Measurements from ENCODE around the gene CDCP2.
A peak's percentile ranks its signal among the peaks of the same experiment; 100 is the strongest.
"Not testable (repeated sequence)": the region's sequence is repeated elsewhere in the genome, so short reads cannot be mapped to it uniquely, and the experiment has no call there.

CDCP2 gene

GRCh38 chr1:54115520-54115919 lies 37.3 kb downstream of the CDCP2 start:
- no peak for DNase-seq (ENCODE audit: low read depth)

DNA sequence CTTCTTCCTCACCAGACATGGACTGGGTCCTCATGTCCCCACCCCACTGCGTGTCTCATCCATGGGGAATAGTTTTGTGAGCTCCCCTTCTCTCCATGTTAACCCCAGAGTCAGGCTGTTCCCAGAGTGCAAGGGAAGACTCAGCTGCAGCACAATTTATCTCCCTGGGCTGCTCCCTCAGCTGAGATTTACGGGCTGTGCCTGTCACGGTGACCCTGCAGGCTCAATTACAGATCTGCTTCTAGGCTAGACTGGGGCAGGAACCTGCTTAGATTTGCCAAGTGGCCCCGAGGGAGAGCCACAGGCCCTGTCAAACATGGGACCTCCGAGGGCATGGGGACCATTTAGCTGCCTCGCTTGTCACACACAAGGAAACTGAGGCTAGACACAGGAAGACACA lies 37.8 kb downstream of the CDCP2 start:
- DNase-seq (ENCODE audit: low read depth), result no peak

- no peak for DNase-seq (ENCODE audit: low read depth)
Observed at GRCh38 chr1:54114001-54114400, 38.8 kb downstream of the CDCP2 start.

- no peak for DNase-seq (ENCODE audit: low read depth)
Observed at GRCh38 chr1:54112705-54113368, 40.0 kb downstream of the CDCP2 start.

DNA sequence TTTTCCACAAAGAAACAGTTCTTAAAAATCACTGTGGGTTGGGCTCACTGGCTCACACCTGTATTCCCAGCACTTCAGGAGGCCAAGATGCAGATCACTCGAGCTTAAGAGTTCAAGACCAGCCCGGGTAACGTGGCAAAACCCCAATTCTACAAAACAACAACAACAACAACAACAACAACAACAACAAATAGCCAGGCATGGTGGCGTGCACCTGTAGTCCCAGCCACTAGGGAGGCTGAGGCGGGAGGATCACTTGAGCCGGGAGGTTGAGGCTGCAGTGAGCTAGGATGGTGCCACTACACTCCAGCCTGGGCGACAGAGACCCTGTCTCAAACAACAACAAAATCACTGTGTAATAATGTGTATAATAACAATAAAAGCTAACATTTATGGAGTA lies 40.8 kb downstream of the CDCP2 start:
- no peak for DNase-seq (ENCODE audit: low read depth)

DNA sequence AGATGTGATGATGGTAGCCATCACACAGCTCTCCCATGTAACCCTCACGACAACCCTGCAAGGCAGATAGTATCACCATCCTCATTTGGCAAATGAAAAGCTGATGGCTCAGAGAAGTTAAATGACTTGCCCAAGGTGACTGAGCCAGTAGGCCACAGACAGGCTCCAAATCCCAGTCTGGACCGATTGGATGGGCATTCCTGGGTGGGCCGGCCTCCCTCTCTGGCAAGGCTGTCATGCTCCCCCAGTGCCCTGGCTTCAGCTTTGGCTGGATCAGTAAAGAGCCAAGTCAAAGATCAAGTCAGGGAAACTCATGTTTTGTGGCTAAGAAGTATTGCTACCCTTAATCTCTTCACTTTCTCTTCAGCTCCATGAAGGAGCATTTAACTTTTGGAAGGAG lies 41.2 kb downstream of the CDCP2 start:
- DNase-seq (ENCODE audit: low read depth), result no peak

GRCh38 chr1:54110996-54111395 lies 41.8 kb downstream of the CDCP2 start:
- no peak for DNase-seq (ENCODE audit: low read depth)

DNA sequence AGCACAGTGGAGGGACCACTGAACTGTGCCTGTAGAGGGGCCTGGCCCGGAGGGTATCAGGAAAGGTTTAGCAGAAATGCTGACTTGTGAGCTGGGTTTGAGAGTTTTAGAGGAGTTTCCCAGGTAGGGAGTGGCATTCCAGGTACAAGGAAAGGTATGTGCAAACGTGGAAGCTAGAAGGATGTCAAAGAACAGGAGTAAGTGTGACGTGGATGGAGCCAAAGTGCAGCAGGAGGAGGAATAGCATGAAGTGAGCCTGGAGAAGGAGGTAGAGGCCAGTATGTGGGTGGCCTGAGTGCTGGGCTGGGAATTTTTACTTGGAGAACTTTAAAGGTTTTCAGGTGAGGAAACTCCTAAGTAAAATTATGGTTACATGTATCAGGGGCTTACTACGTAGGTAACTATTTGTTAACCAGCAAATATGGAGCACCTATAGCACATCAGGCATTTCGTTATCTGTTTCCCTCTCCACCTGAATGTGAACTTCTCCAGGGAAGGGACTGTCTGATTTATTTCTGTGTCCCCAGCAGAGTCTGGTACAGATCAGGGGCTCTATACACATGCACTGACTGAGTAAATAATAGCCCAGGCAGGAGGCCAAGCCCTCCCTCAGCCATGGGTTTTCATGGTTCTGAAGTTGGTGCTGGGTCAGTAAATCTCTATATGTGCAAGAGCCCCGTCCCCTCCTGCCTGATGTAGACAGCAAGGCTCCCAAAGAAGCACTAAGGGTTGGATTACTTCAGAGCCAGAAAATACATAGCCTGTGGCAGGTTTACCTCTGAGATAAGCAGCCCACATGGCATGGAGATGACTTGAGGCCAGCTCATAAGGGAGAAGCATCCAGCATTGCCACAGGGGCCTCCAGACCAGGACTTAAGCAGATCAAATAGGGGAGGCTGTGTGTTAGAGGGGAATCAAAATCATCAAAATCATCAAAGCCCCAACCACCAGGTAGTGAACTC lies 43.4 kb downstream of the CDCP2 start:
- peak; percentile 28 for DNase-seq (ENCODE audit: low read depth)

- DNase-seq (ENCODE audit: low read depth), result no peak
Observed at GRCh38 chr1:54108156-54108555, 44.6 kb downstream of the CDCP2 start.

- no peak for DNase-seq (ENCODE audit: low read depth)
Observed at GRCh38 chr1:54107131-54107530, 45.7 kb downstream of the CDCP2 start.

- peak; percentile 50 for DNase-seq (ENCODE audit: low read depth)
Observed at GRCh38 chr1:54105736-54106269, 47.0 kb downstream of the CDCP2 start.

DNA sequence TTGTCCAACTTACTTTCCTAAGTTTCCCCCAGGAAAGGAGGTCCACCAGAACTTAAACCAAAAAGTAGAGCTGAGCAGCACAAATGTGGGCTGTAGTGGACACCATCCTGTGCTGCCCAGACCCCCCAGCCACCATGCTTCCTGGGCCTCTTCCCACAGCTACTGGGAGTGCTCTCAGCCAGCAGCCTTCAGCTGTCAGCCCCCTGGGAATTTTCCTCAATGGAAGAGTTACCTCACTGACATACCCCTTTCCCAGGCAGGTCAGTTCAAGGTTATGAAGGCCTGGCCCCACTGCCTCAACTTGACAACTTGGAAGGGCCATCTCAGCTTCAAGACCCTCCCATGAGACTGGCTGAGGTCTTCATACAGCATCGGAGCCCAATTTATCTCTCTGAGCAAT lies 47.7 kb downstream of the CDCP2 start:
- no peak for DNase-seq (ENCODE audit: low read depth)

GRCh38 chr1:54104613-54105012 lies 48.2 kb downstream of the CDCP2 start:
- DNase-seq (ENCODE audit: low read depth), result not testable (repeated sequence)

- DNase-seq (ENCODE audit: low read depth), result no peak
Observed at GRCh38 chr1:54103414-54103813, 49.4 kb downstream of the CDCP2 start.

- DNase-seq (ENCODE audit: low read depth), result no peak
Observed at GRCh38 chr1:54100500-54100899, 52.3 kb downstream of the CDCP2 start.

GRCh38 chr1:54099061-54099610 lies 53.7 kb downstream of the CDCP2 start:
- no peak for DNase-seq (ENCODE audit: low read depth)

DNA sequence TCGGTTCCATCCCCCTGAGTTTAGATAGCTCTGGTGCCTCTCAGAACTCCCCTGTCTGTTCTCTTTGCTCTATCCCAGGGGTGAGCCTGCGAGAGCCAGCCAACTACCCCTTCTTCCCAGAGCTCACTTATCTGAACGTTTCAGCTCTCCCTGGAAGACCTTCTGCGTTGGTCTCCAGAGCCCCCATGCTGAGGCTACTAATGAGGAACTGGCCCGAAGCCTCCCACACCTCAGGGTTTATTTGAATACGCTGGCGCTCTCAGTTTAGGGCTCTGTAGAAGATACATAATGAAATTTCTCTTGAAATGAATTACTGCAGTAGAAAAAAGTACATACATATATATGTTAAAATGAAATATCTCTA lies 55.9 kb downstream of the CDCP2 start:
- DNase-seq (ENCODE audit: low read depth), result no peak

- DNase-seq (ENCODE audit: low read depth), result no peak
Observed at GRCh38 chr1:54096227-54096876, 56.4 kb downstream of the CDCP2 start.

- DNase-seq (ENCODE audit: low read depth), result no peak
Observed at GRCh38 chr1:54095546-54096226, 57.1 kb downstream of the CDCP2 start.

- not testable (repeated sequence) for DNase-seq (ENCODE audit: low read depth)
Observed at GRCh38 chr1:54094730-54095105, 58.1 kb downstream of the CDCP2 start.

- DNase-seq (ENCODE audit: low read depth), result no peak
Observed at GRCh38 chr1:54094001-54094729, 58.6 kb downstream of the CDCP2 start.
